Kidney epithelial cell (primary cell): ENCODE results near the gene KCTD15. TPM values are rescaled to one million over a fixed set of nuclear protein-coding genes. Genes with fewer than 3 reads are reported as not detected.

Experiments used
- DNase-seq: peaks from one replicate; pipeline ENCODE4 v3.0.0-alpha.2; 2010; ENCODE audit warnings: low read depth
- H3K27me3 ChIP-seq: 2 replicates; pipeline ENCODE4 v1.6.0; 2011; ENCODE audit warnings: low read length; ENCODE audit not compliant: control insufficient read depth, insufficient read depth
- H3K36me3 ChIP-seq: 2 replicates; pipeline ENCODE4 v1.5.1; 2011; ENCODE audit warnings: low read length; ENCODE audit not compliant: control insufficient read depth, insufficient read depth
- H3K4me3 ChIP-seq: 2 replicates; pipeline ENCODE4 v1.5.1; 2011; ENCODE audit warnings: low read depth, mild to moderate bottlenecking, control low read depth, low read length
- total RNA-seq: library from RNA; depleted of rRNA; stranded (reverse); fragments of >200 nt; gene quantifications from 2 replicates; pipeline ENCODE4 v1.2.3, GENCODE V29; 2015
- TF ChIP-seq, protein P1 (sequence below): IDR thresholded peaks from 2 replicates; pipeline ENCODE4 v1.5.1; 2011; ENCODE audit warnings: mild to moderate bottlenecking, moderate library complexity, low read length, control low read depth, inconsistent platforms; ENCODE audit not compliant: insufficient read depth, poor library complexity, severe bottlenecking

Gene KCTD15
- total RNA-seq, 1 donor from 2014 or later = 73.5 TPM

DNA sequence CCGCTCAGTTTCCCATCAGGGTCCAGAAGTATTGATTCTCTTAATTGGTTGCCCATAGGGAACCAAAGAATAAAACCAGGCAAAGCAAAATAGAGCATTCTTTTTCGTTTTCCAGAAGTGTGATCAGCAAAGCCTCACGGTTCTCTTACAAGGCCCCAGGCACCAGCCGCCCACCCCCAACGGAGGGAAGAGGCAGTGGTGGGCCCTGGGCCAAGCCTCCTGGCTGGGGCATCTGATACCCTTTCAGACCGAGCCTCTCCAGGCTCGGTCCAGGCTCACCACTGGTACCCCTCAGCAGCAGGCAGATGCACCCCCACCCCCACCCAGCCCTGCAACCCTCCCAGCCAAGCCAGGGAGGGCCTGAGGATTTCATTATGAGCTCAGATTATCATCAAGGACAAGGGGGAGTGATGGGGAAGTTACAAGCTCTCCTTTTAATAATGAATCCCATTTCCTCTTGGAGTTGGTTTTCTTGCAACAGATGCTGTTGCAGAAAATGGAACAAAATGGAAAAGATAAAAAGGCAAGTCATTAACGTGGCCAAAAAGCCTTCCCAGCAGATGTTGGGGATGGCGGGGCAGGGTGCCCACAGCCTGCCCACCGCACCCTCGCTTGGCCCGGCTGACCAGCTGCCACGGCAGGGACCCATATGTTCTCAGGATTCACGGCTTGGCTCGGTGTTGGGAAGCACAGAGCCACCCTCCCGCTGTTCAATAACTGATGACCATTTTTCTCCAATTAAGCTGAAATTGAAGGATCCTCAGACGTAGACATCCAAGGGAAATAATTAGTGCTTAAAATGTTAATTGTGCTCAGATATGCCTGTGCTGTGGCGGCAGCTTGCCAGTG is 45.9 kb upstream of the KCTD15 start:
- TF ChIP-seq, protein P1, sequence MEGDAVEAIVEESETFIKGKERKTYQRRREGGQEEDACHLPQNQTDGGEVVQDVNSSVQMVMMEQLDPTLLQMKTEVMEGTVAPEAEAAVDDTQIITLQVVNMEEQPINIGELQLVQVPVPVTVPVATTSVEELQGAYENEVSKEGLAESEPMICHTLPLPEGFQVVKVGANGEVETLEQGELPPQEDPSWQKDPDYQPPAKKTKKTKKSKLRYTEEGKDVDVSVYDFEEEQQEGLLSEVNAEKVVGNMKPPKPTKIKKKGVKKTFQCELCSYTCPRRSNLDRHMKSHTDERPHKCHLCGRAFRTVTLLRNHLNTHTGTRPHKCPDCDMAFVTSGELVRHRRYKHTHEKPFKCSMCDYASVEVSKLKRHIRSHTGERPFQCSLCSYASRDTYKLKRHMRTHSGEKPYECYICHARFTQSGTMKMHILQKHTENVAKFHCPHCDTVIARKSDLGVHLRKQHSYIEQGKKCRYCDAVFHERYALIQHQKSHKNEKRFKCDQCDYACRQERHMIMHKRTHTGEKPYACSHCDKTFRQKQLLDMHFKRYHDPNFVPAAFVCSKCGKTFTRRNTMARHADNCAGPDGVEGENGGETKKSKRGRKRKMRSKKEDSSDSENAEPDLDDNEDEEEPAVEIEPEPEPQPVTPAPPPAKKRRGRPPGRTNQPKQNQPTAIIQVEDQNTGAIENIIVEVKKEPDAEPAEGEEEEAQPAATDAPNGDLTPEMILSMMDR = no peak
- Histone ChIP-seq H3K27me3 (no peaks in the 10 kb centered on the region), H3K36me3 (no peaks in the 10 kb centered on the region), H3K4me3 (no peak overlapping the region)
- no peak for DNase-seq

DNA sequence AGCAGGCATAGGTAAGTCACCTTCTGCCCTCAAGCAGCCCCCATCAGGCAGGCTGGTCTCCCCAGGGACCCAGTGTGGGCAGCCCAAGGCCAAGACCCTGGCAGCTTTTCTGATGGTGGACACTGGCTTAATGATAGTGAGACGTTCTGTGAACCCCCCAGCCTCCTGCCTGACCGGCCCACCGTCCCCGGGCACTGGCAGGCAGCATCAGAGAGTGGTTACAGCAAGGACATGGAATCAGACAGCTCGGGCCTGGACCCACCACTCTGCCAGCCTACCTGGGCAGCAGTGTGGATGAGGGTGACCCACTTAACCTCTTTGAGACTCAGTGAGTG is 45.3 kb upstream of the KCTD15 start:
- DNase-seq = no peak
- Histone ChIP-seq H3K27me3 (no peaks in the 10 kb centered on the region), H3K4me3 (no peak overlapping the region), H3K36me3 (no peaks in the 10 kb centered on the region)
- TF ChIP-seq, protein P1 = no peak

DNA sequence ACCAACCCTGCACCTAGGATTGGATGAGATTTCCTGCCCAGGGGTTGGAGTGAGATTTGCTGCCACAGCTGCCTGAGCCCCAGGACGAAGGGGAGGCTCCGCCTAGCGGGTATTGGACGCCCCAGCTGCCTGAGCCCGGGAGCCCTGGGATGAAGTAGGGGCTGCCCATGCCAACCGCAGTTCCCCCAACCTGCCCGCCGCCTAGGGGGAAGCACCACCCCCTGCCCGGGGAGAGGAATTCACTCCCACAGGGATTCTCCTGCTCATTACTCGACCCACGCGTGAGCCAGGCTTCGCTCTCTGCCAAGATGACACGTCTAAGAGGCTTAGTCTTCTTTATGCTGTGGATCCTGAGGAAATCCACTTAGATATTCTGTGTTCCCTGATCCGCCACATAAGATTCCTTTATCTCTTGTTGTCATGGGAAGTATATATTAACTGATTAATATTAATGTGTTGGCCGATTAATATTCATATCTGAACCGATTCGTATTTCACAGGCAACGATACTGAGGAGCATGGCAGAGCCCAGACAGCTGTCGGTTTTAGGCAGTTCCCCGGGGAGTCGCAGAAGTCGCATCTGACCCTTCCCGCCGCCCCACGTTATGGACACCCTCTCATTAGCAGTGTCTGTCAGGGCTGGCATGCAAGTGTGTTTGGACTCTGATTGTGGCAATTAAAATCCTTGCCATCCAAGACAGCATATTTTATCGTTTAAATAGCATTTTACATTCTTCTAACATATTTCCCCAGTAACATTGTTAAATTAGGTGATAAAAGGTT is 44.5 kb upstream of the KCTD15 start:
- H3K27me3 ChIP-seq = no peaks in the 10 kb centered on the region
- TF ChIP-seq, protein P1 = no peak
- no peak overlapping the region for H3K4me3 ChIP-seq
- no peaks in the 10 kb centered on the region for H3K36me3 ChIP-seq
- no peak for DNase-seq

DNA sequence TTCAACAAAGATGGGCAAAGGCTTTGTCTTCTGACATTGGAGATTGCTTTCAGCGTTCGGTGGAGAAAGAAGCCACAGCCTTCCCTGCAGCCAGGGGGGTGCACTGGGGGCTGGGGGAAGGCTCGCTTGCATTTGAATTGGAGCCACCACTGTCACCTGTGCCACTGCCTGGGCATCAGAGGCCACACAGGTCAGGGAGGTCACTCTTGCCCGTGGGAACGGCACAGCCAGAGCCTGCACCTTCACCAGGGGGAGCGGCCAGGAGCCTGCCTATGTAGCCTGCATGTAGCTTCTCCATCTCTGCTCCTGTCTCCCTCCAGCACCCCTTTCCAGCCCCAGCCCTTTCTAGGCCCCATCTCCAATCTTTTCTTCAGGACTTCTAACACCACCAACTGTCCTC is 43.7 kb upstream of the KCTD15 start:
- TF ChIP-seq, protein P1 = no peak
- Histone ChIP-seq H3K36me3 (no peaks in the 10 kb centered on the region), H3K27me3 (no peaks in the 10 kb centered on the region), H3K4me3 (no peak overlapping the region)
- no peak for DNase-seq

DNA sequence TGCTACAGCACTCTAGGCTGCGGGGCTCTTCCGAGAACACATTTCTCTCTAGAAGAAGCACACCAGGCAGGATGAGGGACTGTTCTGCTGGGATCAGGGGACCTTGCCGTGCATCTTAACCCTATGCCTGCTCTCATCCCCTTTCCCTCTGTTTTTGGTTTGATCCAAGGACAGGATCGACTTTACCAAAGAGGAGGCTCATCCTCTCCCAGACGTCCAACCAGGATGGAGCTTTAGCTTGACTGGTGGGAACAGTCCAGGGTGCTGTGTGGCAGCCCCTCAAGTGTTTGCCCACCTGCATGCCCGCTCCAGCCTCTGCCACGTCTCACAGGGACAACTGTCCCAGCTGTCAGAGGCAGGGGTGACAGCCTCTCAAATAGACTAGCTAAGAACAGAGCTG is 42.3 kb upstream of the KCTD15 start:
- Histone ChIP-seq H3K4me3 (no peak overlapping the region), H3K36me3 (no peaks in the 10 kb centered on the region), H3K27me3 (no peaks in the 10 kb centered on the region)
- TF ChIP-seq, protein P1 = no peak
- no peak for DNase-seq
